Measurements from ENCODE around the gene ADRA2C. TPM values are rescaled to one million over a fixed set of nuclear protein-coding genes. Genes with fewer than 3 reads are reported as not detected.

Gene ADRA2C
- total RNA-seq, 4 donors from 2014 or later, result 0.96 to 1.6 (median 1.1) TPM; not detected in 1

DNA sequence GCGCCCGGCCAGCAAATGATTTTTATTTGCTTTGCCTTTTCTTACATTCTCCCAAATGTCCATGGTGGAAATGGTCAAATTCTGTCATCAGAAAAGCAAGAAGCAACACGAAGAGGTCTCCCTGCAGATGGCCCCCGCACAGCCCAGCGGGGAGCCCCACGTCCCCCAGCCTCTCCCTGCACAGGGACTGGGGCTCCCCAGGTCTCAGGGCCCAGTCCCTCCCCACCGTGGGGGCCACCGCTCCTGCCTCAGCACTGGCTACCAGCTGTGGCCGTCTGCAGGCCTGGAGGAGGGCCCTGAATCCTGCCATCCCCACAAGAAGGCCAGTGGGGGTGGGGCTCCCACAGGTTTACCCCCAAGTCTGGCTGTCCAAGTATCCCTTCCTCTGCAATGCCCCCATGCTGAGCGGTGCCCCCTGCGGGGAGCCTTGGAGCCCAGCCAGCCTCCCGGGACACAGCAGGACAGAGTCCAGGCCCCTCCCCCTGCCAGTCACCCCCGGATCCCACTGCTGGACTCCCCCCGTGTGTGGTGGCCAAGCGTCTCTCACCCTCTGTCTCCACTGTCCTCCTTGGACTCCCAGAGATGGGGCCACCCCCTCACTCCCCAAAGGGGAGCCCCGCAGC is 38.2 kb upstream of the ADRA2C start:
- H3K27ac ChIP-seq, result no peak overlapping the region
- in situ Hi-C loops (cut with MboI; ENCODE audit: low pct_ligation_motif_present in 1 of 4, low pct_unique_long_range_greater_than_20kb in 1 of 4, low sequenced_read_pairs in 3 of 4) (no loop called here), intact Hi-C loops (cut with DNase I; ENCODE audit: low total_unique reads) (no loop called here)
- DNase-seq, result no peak
- TF ChIP-seq POLR2AphosphoS5 (IDR thresholded peaks at IDR 0.05) (no peak), EP300 (IDR thresholded peaks at IDR 0.05; ENCODE audit: low read depth) (no peak), POLR2A (IDR thresholded peaks at IDR 0.05) (no peak)
- TF ChIP-seq, protein P1, sequence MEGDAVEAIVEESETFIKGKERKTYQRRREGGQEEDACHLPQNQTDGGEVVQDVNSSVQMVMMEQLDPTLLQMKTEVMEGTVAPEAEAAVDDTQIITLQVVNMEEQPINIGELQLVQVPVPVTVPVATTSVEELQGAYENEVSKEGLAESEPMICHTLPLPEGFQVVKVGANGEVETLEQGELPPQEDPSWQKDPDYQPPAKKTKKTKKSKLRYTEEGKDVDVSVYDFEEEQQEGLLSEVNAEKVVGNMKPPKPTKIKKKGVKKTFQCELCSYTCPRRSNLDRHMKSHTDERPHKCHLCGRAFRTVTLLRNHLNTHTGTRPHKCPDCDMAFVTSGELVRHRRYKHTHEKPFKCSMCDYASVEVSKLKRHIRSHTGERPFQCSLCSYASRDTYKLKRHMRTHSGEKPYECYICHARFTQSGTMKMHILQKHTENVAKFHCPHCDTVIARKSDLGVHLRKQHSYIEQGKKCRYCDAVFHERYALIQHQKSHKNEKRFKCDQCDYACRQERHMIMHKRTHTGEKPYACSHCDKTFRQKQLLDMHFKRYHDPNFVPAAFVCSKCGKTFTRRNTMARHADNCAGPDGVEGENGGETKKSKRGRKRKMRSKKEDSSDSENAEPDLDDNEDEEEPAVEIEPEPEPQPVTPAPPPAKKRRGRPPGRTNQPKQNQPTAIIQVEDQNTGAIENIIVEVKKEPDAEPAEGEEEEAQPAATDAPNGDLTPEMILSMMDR (IDR thresholded peaks at IDR 0.05), result no peak
- H3K4me3 ChIP-seq, result no peak overlapping the region
- H3K9me3 ChIP-seq, result no peaks in the 10 kb centered on the region
- H3K27me3 ChIP-seq, result peaks cover 69% of the 10 kb centered on the region
- no peaks in the 10 kb centered on the region for H3K4me1 ChIP-seq
- WGBS, 2 donors (ENCODE audit: low coverage in 1 of 2), result 55% methylated on average over 15 of the region's 16 CpGs; no CpG with 5 or more reads in 1 of the 2 donors
- H3K36me3 ChIP-seq, result no peaks in the 10 kb centered on the region

DNA sequence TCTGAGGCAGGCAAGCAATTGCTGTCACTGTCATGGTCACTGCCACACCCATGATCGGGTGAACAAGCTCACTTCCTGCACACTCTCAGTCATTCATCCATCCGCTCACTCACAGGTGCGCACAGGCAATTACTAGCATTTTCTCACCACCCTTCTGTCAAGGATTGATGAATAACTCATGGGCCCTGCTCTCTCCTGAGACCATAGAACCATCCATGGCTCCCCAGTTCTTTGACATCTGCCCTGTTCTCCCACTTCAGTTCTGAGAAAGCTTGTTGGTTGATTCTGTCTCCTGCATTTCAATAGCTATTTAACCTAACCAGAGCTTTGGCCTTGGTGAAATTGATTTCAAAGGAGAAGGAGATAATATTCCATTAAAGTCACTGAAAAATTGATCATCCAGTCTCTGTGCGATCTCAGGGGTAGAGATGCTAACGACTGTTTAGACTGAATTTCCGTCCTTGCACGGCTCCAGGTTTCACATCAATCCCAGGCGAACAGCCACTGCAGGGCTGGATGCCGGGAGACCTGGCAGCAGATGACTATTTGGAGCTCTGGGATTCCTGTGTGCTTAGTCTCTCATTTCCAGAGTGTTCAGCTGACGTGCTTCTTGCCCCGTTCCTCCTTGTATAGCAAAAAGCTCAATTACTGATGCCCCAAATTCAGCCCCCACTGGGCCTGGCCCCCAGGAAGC is 36.9 kb upstream of the ADRA2C start:
- peaks cover 57% of the 10 kb centered on the region for H3K27me3 ChIP-seq
- no peaks in the 10 kb centered on the region for H3K9me3 ChIP-seq
- intact Hi-C loops (cut with DNase I; ENCODE audit: low total_unique reads), result no loop called here
- WGBS, 2 donors (ENCODE audit: low coverage in 1 of 2), result 55 to 67% methylated on average over 3 to 11 of the region's 11 CpGs
- no peaks in the 10 kb centered on the region for H3K36me3 ChIP-seq
- in situ Hi-C loops (cut with MboI; ENCODE audit: low pct_ligation_motif_present in 1 of 4, low pct_unique_long_range_greater_than_20kb in 1 of 4, low sequenced_read_pairs in 3 of 4), result no loop called here
- H3K4me1 ChIP-seq, result no peaks in the 10 kb centered on the region
- no peak for DNase-seq
- no peak overlapping the region for H3K27ac ChIP-seq
- TF ChIP-seq EP300 (IDR thresholded peaks at IDR 0.05; ENCODE audit: low read depth) (no peak), POLR2A (IDR thresholded peaks at IDR 0.05) (no peak), POLR2AphosphoS5 (IDR thresholded peaks at IDR 0.05) (no peak)
- TF ChIP-seq, protein P1 (IDR thresholded peaks at IDR 0.05), result no peak
- H3K4me3 ChIP-seq, result no peak overlapping the region

- in situ Hi-C loops (cut with MboI; ENCODE audit: low pct_ligation_motif_present in 1 of 4, low pct_unique_long_range_greater_than_20kb in 1 of 4, low sequenced_read_pairs in 3 of 4) (no loop called here), intact Hi-C loops (cut with DNase I; ENCODE audit: low total_unique reads) (no loop called here)
- H3K9me3 ChIP-seq, result no peaks in the 10 kb centered on the region
- WGBS, 2 donors (ENCODE audit: low coverage in 1 of 2), result 39% methylated on average over 5 of the region's 5 CpGs; no CpG with 5 or more reads in 1 of the 2 donors
- no peak for TF ChIP-seq EP300 (IDR thresholded peaks at IDR 0.05; ENCODE audit: low read depth)
- no peak for TF ChIP-seq POLR2A (IDR thresholded peaks at IDR 0.05)
- TF ChIP-seq, protein P1 (IDR thresholded peaks at IDR 0.05), result no peak
- no peak for TF ChIP-seq POLR2AphosphoS5 (IDR thresholded peaks at IDR 0.05)
- no peak overlapping the region for H3K27ac ChIP-seq
- no peaks in the 10 kb centered on the region for H3K4me1 ChIP-seq
- no peaks in the 10 kb centered on the region for H3K36me3 ChIP-seq
- H3K4me3 ChIP-seq, result no peak overlapping the region
- no peak for DNase-seq
- H3K27me3 ChIP-seq, result peaks cover 52% of the 10 kb centered on the region
Observed at GRCh38 chr4:3729882-3730226, 36.3 kb upstream of the ADRA2C start.

- intact Hi-C loops (cut with DNase I; ENCODE audit: low total_unique reads), result no loop called here
- 80 to 83% methylated on average over 1 to 8 of the region's 17 CpGs for WGBS, 2 donors (ENCODE audit: low coverage in 1 of 2)
Observed at GRCh38 chr4:3730422-3731190, 35.6 kb upstream of the ADRA2C start.

More at GRCh38 chr4:3730422-3731190, 35.6 kb upstream of the ADRA2C start:
- Histone ChIP-seq H3K9me3 (no peaks in the 10 kb centered on the region), H3K27ac (no peak overlapping the region), H3K36me3 (no peaks in the 10 kb centered on the region), H3K4me3 (no peak overlapping the region), H3K4me1 (no peaks in the 10 kb centered on the region), H3K27me3 (peaks cover 44% of the 10 kb centered on the region)
- in situ Hi-C loops (cut with MboI; ENCODE audit: low pct_ligation_motif_present in 1 of 4, low pct_unique_long_range_greater_than_20kb in 1 of 4, low sequenced_read_pairs in 3 of 4), result no loop called here
- TF ChIP-seq, protein P1 (IDR thresholded peaks at IDR 0.05), result no peak
- TF ChIP-seq POLR2AphosphoS5 (IDR thresholded peaks at IDR 0.05) (no peak), EP300 (IDR thresholded peaks at IDR 0.05; ENCODE audit: low read depth) (no peak), POLR2A (IDR thresholded peaks at IDR 0.05) (no peak)
- DNase-seq, result no peak
